Stimulated activated CD8-positive, alpha-beta memory T cell treated with anti-CD3 and anti-CD28 coated beads, Interleukin-15, amount 100 ng/mL, for 1 hour (primary cell): Measurements from ENCODE around the gene SOS2.

Source experiments
- DNase-seq: peaks from one replicate; pipeline ENCODE4 v3.0.0-alpha.2; 2020; ENCODE audit warnings: low read depth

SOS2 gene

GRCh38 chr14:50116181-50116956 is 115.0 kb downstream of the SOS2 start, which contains the start of gene VCPKMT:
TSS of gene VCPKMT (minus strand) at chr14:50116572. CDS start at chr14:50116552, 20 bp downstream.
- peak; percentile 92 for DNase-seq

GRCh38 chr14:50113381-50114035 is 117.9 kb downstream of the SOS2 start:
- DNase-seq, result no peak

GRCh38 chr14:50110323-50111037 is 120.9 kb downstream of the SOS2 start:
- no peak for DNase-seq

GRCh38 chr14:50109342-50109741 is 122.0 kb downstream of the SOS2 start:
- DNase-seq, result no peak

- no peak for DNase-seq
Measured at GRCh38 chr14:50107850-50108249, 123.5 kb downstream of the SOS2 start.

- DNase-seq, result no peak
Measured at GRCh38 chr14:50106178-50106577, 125.2 kb downstream of the SOS2 start.

- DNase-seq, result no peak
Measured at GRCh38 chr14:50103558-50103957, 127.8 kb downstream of the SOS2 start.

- no peak for DNase-seq
Measured at GRCh38 chr14:50101417-50101816, 130.0 kb downstream of the SOS2 start.

GRCh38 chr14:50100805-50101204 is 130.6 kb downstream of the SOS2 start:
- DNase-seq, result no peak

- no peak for DNase-seq
Measured at GRCh38 chr14:50099335-50099734, 132.0 kb downstream of the SOS2 start.

- no peak for DNase-seq
Measured at GRCh38 chr14:50095895-50096294, 135.5 kb downstream of the SOS2 start.

GRCh38 chr14:50094056-50094755 is 137.2 kb downstream of the SOS2 start:
- DNase-seq, result no peak

- no peak for DNase-seq
Measured at GRCh38 chr14:50093496-50093895, 137.9 kb downstream of the SOS2 start.

GRCh38 chr14:50092006-50092555 is 139.3 kb downstream of the SOS2 start:
- no peak for DNase-seq

GRCh38 chr14:50091240-50091913 is 140.0 kb downstream of the SOS2 start:
- DNase-seq, result no peak

GRCh38 chr14:50089208-50089607 is 142.2 kb downstream of the SOS2 start:
- no peak for DNase-seq

GRCh38 chr14:50088731-50089130 is 142.6 kb downstream of the SOS2 start:
- DNase-seq, result no peak

- no peak for DNase-seq
Measured at GRCh38 chr14:50088117-50088515, 143.3 kb downstream of the SOS2 start.

GRCh38 chr14:50087341-50088116 is 143.8 kb downstream of the SOS2 start:
- DNase-seq, result no peak

GRCh38 chr14:50086321-50086711 is 145.1 kb downstream of the SOS2 start:
- no peak for DNase-seq
